Measurements from ENCODE around the gene RER1. TPM values are rescaled to one million over a fixed set of nuclear protein-coding genes. Genes with fewer than 3 reads are reported as not detected.
A peak's percentile ranks its signal among the peaks of the same experiment; 100 is the strongest.

The RER1 gene
- total RNA-seq, 1 donor from 2014 or later = 61.3 TPM

DNA sequence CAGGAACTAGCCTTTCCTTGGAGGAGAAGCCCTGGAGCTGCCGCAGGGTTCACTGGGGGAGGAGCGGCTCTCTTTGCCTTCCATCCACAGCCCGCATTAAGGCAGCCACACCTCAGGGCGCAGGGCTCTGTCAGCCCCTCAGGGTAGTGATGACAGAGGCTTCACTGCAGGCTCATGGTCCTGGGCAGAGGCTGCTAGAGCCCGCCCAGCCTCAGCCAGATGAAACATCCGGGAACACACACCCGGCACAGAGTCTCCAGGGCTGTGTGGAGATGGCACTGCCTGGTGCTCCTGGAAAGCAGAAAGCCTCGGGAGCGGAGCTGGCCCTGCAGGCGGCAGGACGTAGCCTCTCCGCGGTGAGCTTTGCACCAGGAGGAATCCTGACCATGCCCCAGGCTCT, 50.1 kb downstream of the RER1 start:
- TF ChIP-seq, protein P1, sequence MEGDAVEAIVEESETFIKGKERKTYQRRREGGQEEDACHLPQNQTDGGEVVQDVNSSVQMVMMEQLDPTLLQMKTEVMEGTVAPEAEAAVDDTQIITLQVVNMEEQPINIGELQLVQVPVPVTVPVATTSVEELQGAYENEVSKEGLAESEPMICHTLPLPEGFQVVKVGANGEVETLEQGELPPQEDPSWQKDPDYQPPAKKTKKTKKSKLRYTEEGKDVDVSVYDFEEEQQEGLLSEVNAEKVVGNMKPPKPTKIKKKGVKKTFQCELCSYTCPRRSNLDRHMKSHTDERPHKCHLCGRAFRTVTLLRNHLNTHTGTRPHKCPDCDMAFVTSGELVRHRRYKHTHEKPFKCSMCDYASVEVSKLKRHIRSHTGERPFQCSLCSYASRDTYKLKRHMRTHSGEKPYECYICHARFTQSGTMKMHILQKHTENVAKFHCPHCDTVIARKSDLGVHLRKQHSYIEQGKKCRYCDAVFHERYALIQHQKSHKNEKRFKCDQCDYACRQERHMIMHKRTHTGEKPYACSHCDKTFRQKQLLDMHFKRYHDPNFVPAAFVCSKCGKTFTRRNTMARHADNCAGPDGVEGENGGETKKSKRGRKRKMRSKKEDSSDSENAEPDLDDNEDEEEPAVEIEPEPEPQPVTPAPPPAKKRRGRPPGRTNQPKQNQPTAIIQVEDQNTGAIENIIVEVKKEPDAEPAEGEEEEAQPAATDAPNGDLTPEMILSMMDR (IDR thresholded peaks at IDR 0.05) = no peak
- DNase-seq (ENCODE audit: low spot score in 2 of 2) = no peak
- no peaks in the 10 kb centered on the region for H3K36me3 ChIP-seq
- H3K4me3 ChIP-seq = no peak overlapping the region
- no peaks in the 10 kb centered on the region for H3K4me1 ChIP-seq
- H3K27ac ChIP-seq = no peak overlapping the region
- H3K27me3 ChIP-seq = peaks cover 12% of the 10 kb centered on the region
- H3K9me3 ChIP-seq = no peaks in the 10 kb centered on the region
- intact Hi-C loops (cut with DNase I) = no loop called here

DNA sequence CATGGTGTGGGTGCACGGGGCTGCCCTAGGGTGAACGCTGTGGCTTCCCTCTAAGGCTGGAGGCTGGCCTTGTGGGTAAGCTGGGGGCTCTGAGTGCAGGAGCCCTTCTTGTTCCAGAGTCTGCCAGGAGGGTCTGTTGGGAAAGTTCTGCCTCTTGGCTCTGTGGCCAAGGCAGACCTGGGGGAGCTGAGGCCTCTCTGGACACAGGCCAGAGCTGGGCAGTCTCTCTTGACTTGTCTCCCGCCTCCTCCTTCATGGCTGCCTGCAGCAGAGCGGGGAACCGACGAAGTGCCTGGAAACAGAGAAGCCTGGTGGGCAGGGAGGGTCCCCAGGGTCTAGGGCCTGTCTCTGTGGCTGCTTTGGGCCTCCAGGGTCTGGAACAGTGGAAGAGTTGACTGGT, 51.0 kb downstream of the RER1 start:
- no peaks in the 10 kb centered on the region for H3K4me1 ChIP-seq
- H3K9me3 ChIP-seq = no peaks in the 10 kb centered on the region
- H3K36me3 ChIP-seq = no peaks in the 10 kb centered on the region
- peaks cover 12% of the 10 kb centered on the region for H3K27me3 ChIP-seq
- no peak for DNase-seq (ENCODE audit: low spot score in 2 of 2)
- TF ChIP-seq, protein P1 (IDR thresholded peaks at IDR 0.05) = no peak
- H3K27ac ChIP-seq = no peak overlapping the region
- intact Hi-C loops (cut with DNase I) = no loop called here
- H3K4me3 ChIP-seq = no peak overlapping the region

DNA sequence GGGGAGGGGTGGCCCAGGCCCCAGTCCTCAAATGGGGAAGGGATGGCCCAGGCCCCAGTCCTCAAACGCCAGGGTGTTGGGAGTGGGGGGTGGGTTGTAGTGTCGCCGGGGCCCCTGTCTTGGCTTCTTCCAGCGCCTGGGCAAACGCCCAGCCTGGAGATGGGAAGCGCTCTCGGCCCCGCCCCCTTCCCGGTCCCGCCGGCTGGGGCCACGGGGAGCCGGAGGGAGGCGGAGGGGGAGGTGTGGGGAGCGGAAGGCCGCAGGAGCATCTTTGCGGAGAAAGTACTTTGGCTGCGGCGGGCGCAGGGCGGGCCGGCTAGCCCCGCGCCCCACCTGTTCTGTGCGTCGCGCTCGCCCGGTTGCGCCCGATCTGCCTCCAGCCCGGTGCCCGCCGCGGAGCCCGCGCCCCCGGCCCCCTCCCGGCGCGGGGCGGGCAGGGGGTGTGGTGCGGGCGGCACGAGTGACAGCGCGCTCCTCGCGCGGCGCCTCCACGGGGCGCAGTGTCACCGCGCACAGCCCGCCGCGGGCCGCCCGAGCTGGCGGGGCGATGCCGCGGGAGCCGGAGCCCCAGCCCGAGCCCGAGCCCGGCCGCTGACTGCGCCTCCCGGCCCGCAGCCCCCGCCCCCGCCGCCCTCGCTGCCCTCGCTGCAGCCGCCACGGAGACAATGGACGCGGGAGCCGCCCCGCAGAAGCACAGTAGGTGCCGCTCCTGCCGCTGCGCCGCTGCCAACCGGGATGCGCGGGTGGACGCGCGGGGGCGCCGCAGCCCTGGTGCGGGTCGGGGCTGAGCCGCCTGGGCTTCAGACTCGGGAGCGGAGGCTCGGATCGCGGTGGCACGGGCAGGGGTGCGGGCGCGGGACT, 51.9 kb downstream of the RER1 start:
- Histone ChIP-seq H3K4me1 (no peaks in the 10 kb centered on the region), H3K4me3 (no peak overlapping the region), H3K27ac (no peak overlapping the region), H3K9me3 (no peaks in the 10 kb centered on the region), H3K27me3 (peaks cover 12% of the 10 kb centered on the region), H3K36me3 (no peaks in the 10 kb centered on the region)
- TF ChIP-seq, protein P1 (IDR thresholded peaks at IDR 0.05) = peak in 1 of 3 experiments; percentile 8
- DNase-seq (ENCODE audit: low spot score in 2 of 2) = no peak
- intact Hi-C loops (cut with DNase I) = no loop called here

DNA sequence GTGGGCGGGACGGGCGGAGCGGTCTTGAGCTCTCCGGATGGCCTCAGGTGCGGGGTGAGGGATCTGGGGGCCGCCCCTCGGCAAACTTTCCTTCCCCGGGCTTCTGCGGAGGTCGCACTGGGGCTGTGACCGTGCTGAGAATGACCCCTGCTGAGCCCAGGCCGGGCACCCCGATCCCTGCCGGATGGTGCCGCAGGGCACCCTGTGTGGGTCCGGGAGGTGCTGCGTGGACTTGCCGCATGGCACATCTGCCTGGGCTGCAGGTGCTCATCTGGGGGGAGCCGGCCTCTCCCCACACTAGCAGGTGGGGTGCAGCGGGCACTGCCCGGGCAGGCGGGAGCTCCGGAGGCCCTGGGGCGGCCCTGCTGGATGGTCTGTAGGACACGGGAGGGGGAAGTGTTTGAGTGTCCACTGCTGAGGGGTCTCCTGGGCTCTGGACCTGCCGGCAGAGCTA, 52.5 kb downstream of the RER1 start:
- no peak overlapping the region for H3K27ac ChIP-seq
- no peaks in the 10 kb centered on the region for H3K4me1 ChIP-seq
- TF ChIP-seq, protein P1 (IDR thresholded peaks at IDR 0.05) = no peak
- no peaks in the 10 kb centered on the region for H3K9me3 ChIP-seq
- H3K36me3 ChIP-seq = no peaks in the 10 kb centered on the region
- intact Hi-C loops (cut with DNase I) = no loop called here
- no peak overlapping the region for H3K4me3 ChIP-seq
- H3K27me3 ChIP-seq = peaks cover 8% of the 10 kb centered on the region
- DNase-seq (ENCODE audit: low spot score in 2 of 2) = no peak

DNA sequence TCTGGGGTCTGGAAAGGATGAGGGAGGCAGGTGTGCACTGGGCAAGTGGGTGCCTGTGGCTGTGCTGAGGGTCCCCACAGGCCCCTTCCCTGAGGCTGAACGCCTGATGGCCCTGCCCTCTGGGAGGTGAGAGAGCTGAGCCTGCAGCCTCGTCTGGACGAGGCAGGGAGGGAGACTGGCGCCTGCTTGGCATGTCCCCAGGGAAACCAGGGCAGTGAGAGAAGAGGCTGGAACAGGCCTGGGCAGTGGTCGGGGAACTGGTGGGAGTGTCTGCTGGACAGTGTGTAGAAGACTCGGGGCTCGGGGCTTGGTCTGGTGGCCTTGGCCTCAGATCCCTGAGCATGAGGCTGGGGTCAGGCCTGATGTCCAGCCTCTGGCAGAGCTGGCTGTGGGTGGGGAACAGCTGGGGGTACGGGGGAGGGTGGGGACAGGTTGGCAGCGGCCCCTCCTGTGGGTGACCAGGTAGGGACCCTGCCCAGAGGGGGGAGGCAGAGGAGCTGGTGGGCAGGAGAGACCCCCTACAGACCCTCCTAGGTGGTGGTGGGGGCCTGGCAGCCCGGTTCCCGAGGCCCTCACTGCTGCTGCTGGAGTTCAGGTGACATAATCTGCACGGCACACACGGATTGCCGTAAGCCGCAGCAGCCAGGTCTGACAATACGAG, 53.7 kb downstream of the RER1 start:
- TF ChIP-seq, protein P1 (IDR thresholded peaks at IDR 0.05) = no peak
- Histone ChIP-seq H3K36me3 (no peaks in the 10 kb centered on the region), H3K27ac (no peak overlapping the region), H3K27me3 (peaks cover 8% of the 10 kb centered on the region), H3K4me1 (no peaks in the 10 kb centered on the region), H3K4me3 (no peak overlapping the region), H3K9me3 (no peaks in the 10 kb centered on the region)
- intact Hi-C loops (cut with DNase I) = no loop called here
- no peak for DNase-seq (ENCODE audit: low spot score in 2 of 2)
